ENCODE data around the gene NR2F1-AS1.

DNA sequence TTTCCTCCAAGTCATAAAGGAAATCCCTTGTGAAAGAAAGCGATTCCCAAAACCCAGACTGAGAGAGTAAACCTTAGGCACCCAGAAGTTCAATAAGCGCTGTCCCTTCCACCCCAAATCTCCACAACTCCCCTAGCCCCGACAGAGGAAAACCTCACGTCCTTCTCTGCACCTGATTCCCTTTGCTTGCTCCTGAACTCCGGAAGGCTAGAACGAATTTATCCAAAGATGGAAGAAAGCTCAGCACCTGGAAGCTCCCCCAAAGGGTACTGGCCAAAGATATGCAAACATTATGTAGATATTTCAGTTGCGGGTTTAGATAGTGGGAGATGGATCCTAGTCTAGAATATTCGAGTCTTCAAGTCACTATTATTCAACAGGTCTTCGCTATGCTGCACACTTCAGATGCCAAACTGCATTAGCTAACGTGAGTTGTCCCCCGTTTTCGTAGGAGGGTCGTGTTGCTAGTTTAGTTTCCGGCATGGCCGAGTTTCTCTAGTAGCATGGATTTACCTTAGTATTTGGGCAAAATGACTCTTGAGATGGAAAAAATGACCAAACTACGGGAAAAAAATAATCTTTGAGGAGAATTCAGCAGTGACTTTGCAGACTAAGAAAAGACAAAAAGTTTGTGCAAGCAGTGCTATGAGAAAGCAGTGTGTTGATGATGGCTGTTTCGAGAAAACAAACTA is 29.7 kb upstream of the NR2F1-AS1 start:
- TF ChIP-seq, protein P1, sequence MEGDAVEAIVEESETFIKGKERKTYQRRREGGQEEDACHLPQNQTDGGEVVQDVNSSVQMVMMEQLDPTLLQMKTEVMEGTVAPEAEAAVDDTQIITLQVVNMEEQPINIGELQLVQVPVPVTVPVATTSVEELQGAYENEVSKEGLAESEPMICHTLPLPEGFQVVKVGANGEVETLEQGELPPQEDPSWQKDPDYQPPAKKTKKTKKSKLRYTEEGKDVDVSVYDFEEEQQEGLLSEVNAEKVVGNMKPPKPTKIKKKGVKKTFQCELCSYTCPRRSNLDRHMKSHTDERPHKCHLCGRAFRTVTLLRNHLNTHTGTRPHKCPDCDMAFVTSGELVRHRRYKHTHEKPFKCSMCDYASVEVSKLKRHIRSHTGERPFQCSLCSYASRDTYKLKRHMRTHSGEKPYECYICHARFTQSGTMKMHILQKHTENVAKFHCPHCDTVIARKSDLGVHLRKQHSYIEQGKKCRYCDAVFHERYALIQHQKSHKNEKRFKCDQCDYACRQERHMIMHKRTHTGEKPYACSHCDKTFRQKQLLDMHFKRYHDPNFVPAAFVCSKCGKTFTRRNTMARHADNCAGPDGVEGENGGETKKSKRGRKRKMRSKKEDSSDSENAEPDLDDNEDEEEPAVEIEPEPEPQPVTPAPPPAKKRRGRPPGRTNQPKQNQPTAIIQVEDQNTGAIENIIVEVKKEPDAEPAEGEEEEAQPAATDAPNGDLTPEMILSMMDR (IDR thresholded peaks at IDR 0.05): no peak
- no peak for TF ChIP-seq EZH2 (IDR thresholded peaks at IDR 0.05; ENCODE audit: borderline replicate concordance, insufficient read depth, low read depth, low read length, poor library complexity, severe bottlenecking)
